B cell (primary cell): ENCODE results near the gene CTSD. TPM values are rescaled to one million over a fixed set of nuclear protein-coding genes. Genes with fewer than 3 reads are reported as not detected.

Source experiments
- ATAC-seq: fragments of 200-7000 bp; cut with Tn5 transposase; one replicate; pipeline ENCODE4 v1.10.0; 2021; ENCODE audit warnings: low read depth, mild to moderate bottlenecking, moderate number of reproducible peaks, moderate library complexity
- CTCF ChIA-PET: fragments of 350-600 bp; sonication (Branson Sonifier 250); formaldehyde crosslinking; loops from one replicate; lab custom pipeline; 2021; ENCODE audit warnings: antibody characterized with exemption, inconsistent platforms; lab: Charles Lee
- POLR2A ChIA-PET: fragments of 350-600 bp; sonication (Branson Sonifier 250); formaldehyde crosslinking; loops from one replicate; lab custom pipeline; 2021; ENCODE audit warnings: antibody characterized with exemption; lab: Charles Lee
- DNase-seq: peaks from one replicate; pipeline ENCODE4 v3.0.0; 2013
- H2AFZ ChIP-seq: 2 replicates; pipeline ENCODE4 v1.6.1; 2012; ENCODE audit warnings: mild to moderate bottlenecking, low read depth, low read length; ENCODE audit not compliant: insufficient read depth, poor library complexity, severe bottlenecking
- H3K27ac ChIP-seq, 2 donors: 1 replicate in 1 of 2; 2 replicates in 1 of 2; pipeline ENCODE4 v1.5.1; 2012 to 2013; ENCODE audit warnings: low read length in 2 of 2, mild to moderate bottlenecking in 2 of 2, moderate library complexity in 1 of 2
- H3K27me3 ChIP-seq, 4 experiments: fragments of 200-600 bp in 1 of 4; sonication (generic) in 1 of 4; replicated peaks in 1 of 4; 1 replicate in 2 of 4; 2 replicates in 2 of 4; pipeline versions ENCODE4 v1.6.1 to v1.7.0; 2013 to 2016; ENCODE audit warnings: low read length in 3 of 4, mild to moderate bottlenecking in 2 of 4, mixed read lengths in 1 of 4, moderate library complexity in 1 of 4; ENCODE audit not compliant: insufficient read depth in 4 of 4, control insufficient read depth in 3 of 4; ENCODE audit errors: control extremely low read depth in 1 of 4
- H3K36me3 ChIP-seq, 2 experiments: replicated peaks in 1 of 2; 1 replicate in 1 of 2; 2 replicates in 1 of 2; pipeline versions ENCODE4 v1.6.1 to v1.7.1; 2013; ENCODE audit warnings: low read length in 1 of 2; ENCODE audit not compliant: insufficient read depth in 2 of 2, control insufficient read depth in 1 of 2; ENCODE audit errors: control extremely low read depth in 1 of 2, extremely low read depth in 1 of 2
- H3K4me1 ChIP-seq, 2 donors: fragments of 200-600 bp in 1 of 2; sonication (generic) in 1 of 2; 1 replicate in 1 of 2; 2 replicates in 1 of 2; pipeline versions ENCODE4 v1.5.1 to v1.6.1; 2013 to 2017; ENCODE audit warnings: low read length in 2 of 2; ENCODE audit not compliant: control insufficient read depth in 2 of 2, insufficient read depth in 2 of 2
- H3K4me2 ChIP-seq: replicated peaks from 2 replicates; pipeline ENCODE3; 2012; ENCODE audit warnings: mild to moderate bottlenecking, low read depth, low read length; ENCODE audit not compliant: poor library complexity, severe bottlenecking
- H3K4me3 ChIP-seq, 5 experiments: fragments of 200-600 bp in 1 of 5; sonication (generic) in 1 of 5; 1 replicate in 3 of 5; 2 replicates in 2 of 5; pipeline versions ENCODE4 v1.5.1 to v1.7.0; 2011 to 2016; ENCODE audit warnings: low read length in 4 of 5, mild to moderate bottlenecking in 4 of 5, low read depth in 2 of 5, control low read depth in 1 of 5, moderate library complexity in 1 of 5; ENCODE audit not compliant: insufficient read depth in 1 of 5; ENCODE audit errors: control extremely low read depth in 1 of 5, extremely low read depth in 1 of 5
- H3K79me2 ChIP-seq: fragments of 200-600 bp; sonication (generic); one replicate; pipeline ENCODE4 v1.6.0; 2016; ENCODE audit warnings: low read length; ENCODE audit not compliant: control insufficient read depth, insufficient read depth
- H3K9ac ChIP-seq: fragments of 200-600 bp; sonication (generic); 2 replicates; pipeline ENCODE4 v1.6.1; 2017; ENCODE audit warnings: mild to moderate bottlenecking, low read length, moderate library complexity
- H3K9me3 ChIP-seq, 3 donors: one replicate each; pipeline versions ENCODE4 v1.6.1 to v1.7.1; 2013; ENCODE audit warnings: low read length in 2 of 3; ENCODE audit not compliant: control insufficient read depth in 2 of 3, insufficient read depth in 1 of 3; ENCODE audit errors: control extremely low read depth in 1 of 3
- H4K20me1 ChIP-seq: 2 replicates; pipeline ENCODE4 v1.6.0; 2012; ENCODE audit warnings: mild to moderate bottlenecking, low read length; ENCODE audit not compliant: insufficient read depth, control insufficient read depth, poor library complexity, severe bottlenecking
- H3K27ac Mint-ChIP-seq: one replicate; pipeline ENCODE4 v1.8.0; 2021; ENCODE audit warnings: mixed read lengths
- H3K27me3 Mint-ChIP-seq: one replicate; pipeline ENCODE4 v1.8.0; 2021; ENCODE audit warnings: mixed read lengths
- H3K4me1 Mint-ChIP-seq: one replicate; pipeline ENCODE4 v1.8.0; 2021; ENCODE audit warnings: mixed read lengths
- H3K4me3 Mint-ChIP-seq: one replicate; pipeline ENCODE4 v1.8.0; 2021; ENCODE audit warnings: mixed read lengths
- H3K9me3 Mint-ChIP-seq: one replicate; pipeline ENCODE4 v1.8.0; 2022; ENCODE audit warnings: mixed read lengths; ENCODE audit not compliant: insufficient read depth
- EZH2 ChIP-seq: IDR thresholded peaks from 2 replicates; pipeline ENCODE4 v1.6.1; 2012; ENCODE audit warnings: borderline replicate concordance, low read depth, mild to moderate bottlenecking, moderate library complexity, low read length; ENCODE audit not compliant: insufficient read depth, poor library complexity, severe bottlenecking
- WGBS: methylation state at CpG from one replicate; pipeline ENCODE4 v1.1.5; 2013; ENCODE audit warnings: missing lambda C conversion rate; ENCODE audit not compliant: insufficient coverage; 5-methylcytosine and 5-hydroxymethylcytosine counted together
- intact Hi-C: fragments of 100-400 bp; cut with micrococcal nuclease; formaldehyde crosslinking; loops from one replicate; pipeline ENCODE4 v1.10.0; 2022
- polyA plus RNA-seq: library from polyadenylated mRNA; depleted of rRNA; stranded (reverse); fragments of >200 nt; gene quantifications from 2 replicates; pipeline ENCODE4 v1.2.3, GENCODE V29; 2012
- total RNA-seq, 2 donors: library from RNA; stranded (reverse); fragments of 120-200 nt in 1 of 2; gene quantifications; 1 replicate in 1 of 2; 2 replicates in 1 of 2; pipeline versions ENCODE4 v1.2.3 to v1.2.4, GENCODE V29; 2013 to 2022
- TF ChIP-seq, protein P1 (sequence below): fragments of 200-600 bp; IDR thresholded peaks from one replicate; pipeline ENCODE4 v1.8.0; 2022; ENCODE audit warnings: antibody characterized with exemption, mild to moderate bottlenecking

CTSD gene
- total and polyA plus RNA-seq, 2 donors (not counting 1 experiment from before 2014, with no cell fraction given), result 42.2 to 83.5 TPM

DNA sequence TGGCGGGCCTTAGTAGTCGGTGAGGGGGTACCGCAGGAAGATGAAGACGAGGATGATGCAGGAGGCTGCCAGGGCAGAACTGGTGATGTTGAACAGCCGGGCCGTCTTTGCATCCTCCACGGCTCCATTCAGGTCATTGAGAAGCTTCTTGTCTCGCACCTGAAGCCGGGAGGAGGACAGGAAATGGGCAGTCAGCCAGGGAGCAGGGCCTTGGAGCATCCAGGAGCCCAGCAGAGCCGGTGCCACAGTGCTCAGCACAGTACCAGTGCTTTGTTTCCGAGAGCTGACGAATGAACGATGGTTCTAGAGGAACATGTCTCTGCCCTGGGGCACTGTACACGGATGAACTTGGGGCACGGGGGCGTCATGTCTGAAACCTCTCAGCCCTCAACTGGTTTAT, 28.5 kb downstream of the CTSD start:
- Histone ChIP-seq H3K79me2 (no peaks in the 10 kb centered on the region), H3K36me3 (no peaks in the 10 kb centered on the region), H2AFZ (no peak overlapping the region), H3K9ac (no peak overlapping the region), H3K4me1 (peaks cover under 1 to 10% of the 10 kb centered on the region in 2 donors), H3K4me2 (no peak overlapping the region), H3K27ac (no peak overlapping the region), H3K4me3 (no peak overlapping the region), H3K9me3 (peaks cover 0 to 25% (median 16%) of the 10 kb centered on the region in 3 donors), H4K20me1 (no peaks in the 10 kb centered on the region), H3K27me3 (peaks cover 0 to under 1% (median 0%) of the 10 kb centered on the region in 4 experiments)
- H3K27ac Mint-ChIP-seq, result no peak overlapping the region
- H3K4me3 Mint-ChIP-seq, result no peak overlapping the region
- ChIA-PET POLR2A (interaction anchor here (0.6 kb wide), 1 partner anchor 14 kb away, joined by 4 read pairs; no protein-coding TSS in a partner anchor), CTCF (no interaction called here)
- no peak for TF ChIP-seq EZH2
- DNase-seq (no peak), ATAC-seq (no peak)
- peaks cover 27% of the 10 kb centered on the region for H3K27me3 Mint-ChIP-seq
- peaks cover 18% of the 10 kb centered on the region for H3K9me3 Mint-ChIP-seq
- peaks cover 13% of the 10 kb centered on the region for H3K4me1 Mint-ChIP-seq
- intact Hi-C loops, result no loop called here
- 91% methylated on average over 13 of the region's 16 CpGs for WGBS

DNA sequence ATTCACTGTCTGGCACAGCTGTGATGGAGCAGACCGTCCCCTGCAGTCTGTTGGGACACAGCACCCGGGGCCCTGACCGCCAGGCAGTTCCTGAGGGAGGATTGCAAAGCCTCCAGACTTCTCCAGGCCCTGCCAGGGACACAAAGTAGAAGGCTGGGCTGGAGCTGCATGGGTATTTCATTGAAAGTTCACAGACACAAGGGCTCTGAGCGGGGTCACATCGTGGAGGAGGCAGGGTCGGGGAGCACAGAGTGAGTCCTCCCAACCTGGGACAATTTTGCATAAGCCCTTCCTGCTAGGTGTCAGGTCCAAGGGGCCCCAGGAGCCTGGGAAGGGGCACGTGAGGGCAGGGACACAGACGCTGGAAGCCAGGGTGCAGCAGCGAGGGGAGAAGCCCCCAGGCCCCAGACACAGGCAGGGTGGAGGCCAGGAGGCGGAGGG, 29.1 kb downstream of the CTSD start:
- ChIA-PET POLR2A (no interaction called here), CTCF (no interaction called here)
- intact Hi-C loops, result no loop called here
- ATAC-seq (no peak), DNase-seq (no peak)
- 57% methylated on average over 10 of the region's 10 CpGs for WGBS
- Histone ChIP-seq H3K27me3 (peaks cover 0 to 6% (median 0%) of the 10 kb centered on the region in 4 experiments), H3K79me2 (no peaks in the 10 kb centered on the region), H3K27ac (no peak overlapping the region), H3K36me3 (no peaks in the 10 kb centered on the region), H3K9me3 (peaks cover 0 to 25% (median 16%) of the 10 kb centered on the region in 3 donors), H3K4me1 (peaks cover 6 to 16% of the 10 kb centered on the region in 2 donors), H2AFZ (no peak overlapping the region), H3K9ac (no peak overlapping the region), H4K20me1 (no peaks in the 10 kb centered on the region), H3K4me2 (no peak overlapping the region), H3K4me3 (no peak overlapping the region)
- TF ChIP-seq, protein P1, sequence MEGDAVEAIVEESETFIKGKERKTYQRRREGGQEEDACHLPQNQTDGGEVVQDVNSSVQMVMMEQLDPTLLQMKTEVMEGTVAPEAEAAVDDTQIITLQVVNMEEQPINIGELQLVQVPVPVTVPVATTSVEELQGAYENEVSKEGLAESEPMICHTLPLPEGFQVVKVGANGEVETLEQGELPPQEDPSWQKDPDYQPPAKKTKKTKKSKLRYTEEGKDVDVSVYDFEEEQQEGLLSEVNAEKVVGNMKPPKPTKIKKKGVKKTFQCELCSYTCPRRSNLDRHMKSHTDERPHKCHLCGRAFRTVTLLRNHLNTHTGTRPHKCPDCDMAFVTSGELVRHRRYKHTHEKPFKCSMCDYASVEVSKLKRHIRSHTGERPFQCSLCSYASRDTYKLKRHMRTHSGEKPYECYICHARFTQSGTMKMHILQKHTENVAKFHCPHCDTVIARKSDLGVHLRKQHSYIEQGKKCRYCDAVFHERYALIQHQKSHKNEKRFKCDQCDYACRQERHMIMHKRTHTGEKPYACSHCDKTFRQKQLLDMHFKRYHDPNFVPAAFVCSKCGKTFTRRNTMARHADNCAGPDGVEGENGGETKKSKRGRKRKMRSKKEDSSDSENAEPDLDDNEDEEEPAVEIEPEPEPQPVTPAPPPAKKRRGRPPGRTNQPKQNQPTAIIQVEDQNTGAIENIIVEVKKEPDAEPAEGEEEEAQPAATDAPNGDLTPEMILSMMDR, result no peak
- no peak for TF ChIP-seq EZH2
- peaks cover 18% of the 10 kb centered on the region for H3K4me1 Mint-ChIP-seq
- peaks cover 31% of the 10 kb centered on the region for H3K27me3 Mint-ChIP-seq
- peaks cover 18% of the 10 kb centered on the region for H3K9me3 Mint-ChIP-seq
- H3K27ac Mint-ChIP-seq, result no peak overlapping the region
- H3K4me3 Mint-ChIP-seq, result no peak overlapping the region
